GM23338 (cell line): ENCODE measurements around the gene MOXD1. TPM values are rescaled to one million over a fixed set of nuclear protein-coding genes. Genes with fewer than 3 reads are reported as not detected.

Experiments
- ATAC-seq: fragments of 200-7000 bp; cut with Tn5 transposase; 3 replicates; pipeline ENCODE4 v1.9.1; 2020
- DNase-seq: peaks from one replicate; pipeline ENCODE4 v3.0.0-alpha.2; 2015; ENCODE audit warnings: low spot score
- H2AFZ ChIP-seq: fragments of 200-600 bp; sonication (generic); 2 replicates; pipeline ENCODE4 v1.8.0; 2016; ENCODE audit warnings: antibody characterized with exemption, mild to moderate bottlenecking, moderate library complexity
- H3F3A ChIP-seq: fragments of 200-600 bp; sonication (generic); replicated peaks from 2 replicates; pipeline ENCODE4 v1.8.0; 2017; ENCODE audit warnings: antibody characterized with exemption, mixed run types, low read depth
- H3K27ac ChIP-seq: fragments of 200-600 bp; sonication (generic); 2 replicates; pipeline ENCODE4 v1.6.1; 2016; ENCODE audit warnings: low read depth
- H3K27me3 ChIP-seq: fragments of 200-600 bp; sonication (generic); 2 replicates; pipeline ENCODE4 v1.8.0; 2016; ENCODE audit warnings: mild to moderate bottlenecking, mixed run types, moderate library complexity; ENCODE audit not compliant: insufficient read depth
- H3K36me3 ChIP-seq: fragments of 200-600 bp; sonication (generic); 2 replicates; pipeline ENCODE4 v1.8.0; 2016; ENCODE audit warnings: mild to moderate bottlenecking; ENCODE audit not compliant: insufficient read depth
- H3K4me1 ChIP-seq: fragments of 200-600 bp; sonication (generic); 2 replicates; pipeline ENCODE4 v1.8.0; 2016; ENCODE audit warnings: mild to moderate bottlenecking, moderate library complexity; ENCODE audit not compliant: insufficient read depth
- H3K4me2 ChIP-seq: fragments of 200-600 bp; sonication (generic); 2 replicates; pipeline ENCODE4 v1.7.1; 2017; ENCODE audit warnings: mixed run types
- H3K4me3 ChIP-seq: fragments of 200-600 bp; sonication (generic); 2 replicates; pipeline ENCODE4 v1.6.1; 2016; ENCODE audit warnings: mixed run types
- H3K79me2 ChIP-seq: fragments of 200-600 bp; sonication (generic); replicated peaks from 2 replicates; pipeline ENCODE4 v1.8.0; 2017; ENCODE audit warnings: mild to moderate bottlenecking; ENCODE audit not compliant: insufficient read depth
- H3K9me2 ChIP-seq: fragments of 200-600 bp; sonication (generic); 2 replicates; pipeline ENCODE4 v1.8.0; 2017; ENCODE audit not compliant: insufficient read depth
- H4K20me1 ChIP-seq: fragments of 200-600 bp; sonication (generic); replicated peaks from 2 replicates; pipeline ENCODE4 v1.8.0; 2017; ENCODE audit warnings: mild to moderate bottlenecking; ENCODE audit not compliant: insufficient read depth
- H3K27ac Mint-ChIP-seq: 2 replicates; pipeline ENCODE4 v1.8.0; 2020; ENCODE audit warnings: inconsistent platforms, mild to moderate bottlenecking, moderate library complexity, mixed read lengths
- H3K27me3 Mint-ChIP-seq: 3 replicates; pipeline ENCODE4 v1.8.0; 2022; ENCODE audit warnings: low read depth, mild to moderate bottlenecking, moderate library complexity, mixed read lengths, inconsistent platforms; ENCODE audit not compliant: insufficient read depth, poor library complexity
- H3K36me3 Mint-ChIP-seq: 3 replicates; pipeline ENCODE4 v1.8.0; 2021; ENCODE audit warnings: low read depth, mild to moderate bottlenecking, inconsistent platforms, moderate library complexity, mixed read lengths
- H3K4me1 Mint-ChIP-seq: 3 replicates; pipeline ENCODE4 v1.8.0; 2020; ENCODE audit warnings: mild to moderate bottlenecking, inconsistent platforms, mixed read lengths
- H3K4me3 Mint-ChIP-seq: 3 replicates; pipeline ENCODE4 v1.8.0; 2021; ENCODE audit warnings: moderate library complexity, mild to moderate bottlenecking, inconsistent platforms, mixed read lengths
- H3K9me3 Mint-ChIP-seq: 3 replicates; pipeline ENCODE4 v1.8.0; 2020; ENCODE audit warnings: moderate library complexity, mild to moderate bottlenecking, inconsistent platforms, mixed read lengths
- EZH2 ChIP-seq: fragments of 200-600 bp; sonication (generic); IDR thresholded peaks from one replicate; pipeline ENCODE4 v1.8.0; 2017; ENCODE audit warnings: antibody characterized with exemption, mild to moderate bottlenecking, low read depth; ENCODE audit not compliant: unreplicated experiment
- ZNF114 ChIP-seq: fragments of 250-450 bp; sonication (Bioruptor Pico); IDR thresholded peaks from 2 replicates; pipeline ENCODE4 v1.5.0; 2020; ENCODE audit warnings: mild to moderate bottlenecking, moderate library complexity
- polyA plus RNA-seq: library from polyadenylated mRNA; unstranded; fragments of >200 nt; fragmentation: Nextera tagmentation; extraction: Ambion mirVana; gene quantifications from 2 replicates; pipeline ENCODE4 v1.2.1, GENCODE V29; 2016
- total RNA-seq: library from RNA; depleted of rRNA; stranded (reverse); fragments of >200 nt; shearing (Covaris generic); gene quantifications from 2 replicates; pipeline ENCODE4 v1.2.3, GENCODE V29; 2014
- TF ChIP-seq, protein P1 (sequence below): fragments of 250-450 bp; sonication (Bioruptor Pico); IDR thresholded peaks from 2 replicates; pipeline ENCODE4 v1.5.0; 2020; ENCODE audit warnings: mild to moderate bottlenecking, moderate library complexity
- TF ChIP-seq, protein P2 (sequence below): IDR thresholded peaks from 2 replicates; pipeline ENCODE4 v1.6.1; 2016; ENCODE audit warnings: antibody characterized with exemption
- TF ChIP-seq, protein P3 (sequence below): IDR thresholded peaks from one replicate; pipeline ENCODE4 v1.6.1; 2018; ENCODE audit warnings: antibody characterized with exemption; ENCODE audit not compliant: unreplicated experiment

Gene MOXD1
- total and polyA plus RNA-seq, 2 experiments from 2014 or later: 1.7 to 4.3 TPM

- TF ChIP-seq, protein P1, sequence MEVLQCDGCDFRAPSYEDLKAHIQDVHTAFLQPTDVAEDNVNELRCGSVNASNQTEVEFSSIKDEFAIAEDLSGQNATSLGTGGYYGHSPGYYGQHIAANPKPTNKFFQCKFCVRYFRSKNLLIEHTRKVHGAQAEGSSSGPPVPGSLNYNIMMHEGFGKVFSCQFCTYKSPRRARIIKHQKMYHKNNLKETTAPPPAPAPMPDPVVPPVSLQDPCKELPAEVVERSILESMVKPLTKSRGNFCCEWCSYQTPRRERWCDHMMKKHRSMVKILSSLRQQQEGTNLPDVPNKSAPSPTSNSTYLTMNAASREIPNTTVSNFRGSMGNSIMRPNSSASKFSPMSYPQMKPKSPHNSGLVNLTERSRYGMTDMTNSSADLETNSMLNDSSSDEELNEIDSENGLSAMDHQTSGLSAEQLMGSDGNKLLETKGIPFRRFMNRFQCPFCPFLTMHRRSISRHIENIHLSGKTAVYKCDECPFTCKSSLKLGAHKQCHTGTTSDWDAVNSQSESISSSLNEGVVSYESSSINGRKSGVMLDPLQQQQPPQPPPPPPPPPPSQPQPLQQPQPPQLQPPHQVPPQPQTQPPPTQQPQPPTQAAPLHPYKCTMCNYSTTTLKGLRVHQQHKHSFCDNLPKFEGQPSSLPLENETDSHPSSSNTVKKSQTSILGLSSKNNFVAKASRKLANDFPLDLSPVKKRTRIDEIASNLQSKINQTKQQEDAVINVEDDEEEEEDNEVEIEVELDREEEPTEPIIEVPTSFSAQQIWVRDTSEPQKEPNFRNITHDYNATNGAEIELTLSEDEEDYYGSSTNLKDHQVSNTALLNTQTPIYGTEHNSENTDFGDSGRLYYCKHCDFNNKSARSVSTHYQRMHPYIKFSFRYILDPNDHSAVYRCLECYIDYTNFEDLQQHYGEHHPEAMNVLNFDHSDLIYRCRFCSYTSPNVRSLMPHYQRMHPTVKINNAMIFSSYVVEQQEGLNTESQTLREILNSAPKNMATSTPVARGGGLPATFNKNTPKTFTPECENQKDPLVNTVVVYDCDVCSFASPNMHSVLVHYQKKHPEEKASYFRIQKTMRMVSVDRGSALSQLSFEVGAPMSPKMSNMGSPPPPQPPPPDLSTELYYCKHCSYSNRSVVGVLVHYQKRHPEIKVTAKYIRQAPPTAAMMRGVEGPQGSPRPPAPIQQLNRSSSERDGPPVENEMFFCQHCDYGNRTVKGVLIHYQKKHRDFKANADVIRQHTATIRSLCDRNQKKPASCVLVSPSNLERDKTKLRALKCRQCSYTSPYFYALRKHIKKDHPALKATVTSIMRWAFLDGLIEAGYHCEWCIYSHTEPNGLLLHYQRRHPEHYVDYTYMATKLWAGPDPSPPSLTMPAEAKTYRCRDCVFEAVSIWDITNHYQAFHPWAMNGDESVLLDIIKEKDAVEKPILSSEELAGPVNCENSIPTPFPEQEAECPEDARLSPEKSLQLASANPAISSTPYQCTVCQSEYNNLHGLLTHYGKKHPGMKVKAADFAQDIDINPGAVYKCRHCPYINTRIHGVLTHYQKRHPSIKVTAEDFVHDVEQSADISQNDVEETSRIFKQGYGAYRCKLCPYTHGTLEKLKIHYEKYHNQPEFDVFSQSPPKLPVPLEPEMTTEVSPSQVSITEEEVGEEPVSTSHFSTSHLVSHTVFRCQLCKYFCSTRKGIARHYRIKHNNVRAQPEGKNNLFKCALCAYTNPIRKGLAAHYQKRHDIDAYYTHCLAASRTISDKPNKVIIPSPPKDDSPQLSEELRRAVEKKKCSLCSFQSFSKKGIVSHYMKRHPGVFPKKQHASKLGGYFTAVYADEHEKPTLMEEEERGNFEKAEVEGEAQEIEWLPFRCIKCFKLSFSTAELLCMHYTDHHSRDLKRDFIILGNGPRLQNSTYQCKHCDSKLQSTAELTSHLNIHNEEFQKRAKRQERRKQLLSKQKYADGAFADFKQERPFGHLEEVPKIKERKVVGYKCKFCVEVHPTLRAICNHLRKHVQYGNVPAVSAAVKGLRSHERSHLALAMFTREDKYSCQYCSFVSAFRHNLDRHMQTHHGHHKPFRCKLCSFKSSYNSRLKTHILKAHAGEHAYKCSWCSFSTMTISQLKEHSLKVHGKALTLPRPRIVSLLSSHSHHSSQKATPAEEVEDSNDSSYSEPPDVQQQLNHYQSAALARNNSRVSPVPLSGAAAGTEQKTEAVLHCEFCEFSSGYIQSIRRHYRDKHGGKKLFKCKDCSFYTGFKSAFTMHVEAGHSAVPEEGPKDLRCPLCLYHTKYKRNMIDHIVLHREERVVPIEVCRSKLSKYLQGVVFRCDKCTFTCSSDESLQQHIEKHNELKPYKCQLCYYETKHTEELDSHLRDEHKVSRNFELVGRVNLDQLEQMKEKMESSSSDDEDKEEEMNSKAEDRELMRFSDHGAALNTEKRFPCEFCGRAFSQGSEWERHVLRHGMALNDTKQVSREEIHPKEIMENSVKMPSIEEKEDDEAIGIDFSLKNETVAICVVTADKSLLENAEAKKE (CRISPR knock-in tag): no peak
- TF ChIP-seq, protein P2, sequence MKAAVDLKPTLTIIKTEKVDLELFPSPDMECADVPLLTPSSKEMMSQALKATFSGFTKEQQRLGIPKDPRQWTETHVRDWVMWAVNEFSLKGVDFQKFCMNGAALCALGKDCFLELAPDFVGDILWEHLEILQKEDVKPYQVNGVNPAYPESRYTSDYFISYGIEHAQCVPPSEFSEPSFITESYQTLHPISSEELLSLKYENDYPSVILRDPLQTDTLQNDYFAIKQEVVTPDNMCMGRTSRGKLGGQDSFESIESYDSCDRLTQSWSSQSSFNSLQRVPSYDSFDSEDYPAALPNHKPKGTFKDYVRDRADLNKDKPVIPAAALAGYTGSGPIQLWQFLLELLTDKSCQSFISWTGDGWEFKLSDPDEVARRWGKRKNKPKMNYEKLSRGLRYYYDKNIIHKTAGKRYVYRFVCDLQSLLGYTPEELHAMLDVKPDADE: no peak
- TF ChIP-seq, protein P3, sequence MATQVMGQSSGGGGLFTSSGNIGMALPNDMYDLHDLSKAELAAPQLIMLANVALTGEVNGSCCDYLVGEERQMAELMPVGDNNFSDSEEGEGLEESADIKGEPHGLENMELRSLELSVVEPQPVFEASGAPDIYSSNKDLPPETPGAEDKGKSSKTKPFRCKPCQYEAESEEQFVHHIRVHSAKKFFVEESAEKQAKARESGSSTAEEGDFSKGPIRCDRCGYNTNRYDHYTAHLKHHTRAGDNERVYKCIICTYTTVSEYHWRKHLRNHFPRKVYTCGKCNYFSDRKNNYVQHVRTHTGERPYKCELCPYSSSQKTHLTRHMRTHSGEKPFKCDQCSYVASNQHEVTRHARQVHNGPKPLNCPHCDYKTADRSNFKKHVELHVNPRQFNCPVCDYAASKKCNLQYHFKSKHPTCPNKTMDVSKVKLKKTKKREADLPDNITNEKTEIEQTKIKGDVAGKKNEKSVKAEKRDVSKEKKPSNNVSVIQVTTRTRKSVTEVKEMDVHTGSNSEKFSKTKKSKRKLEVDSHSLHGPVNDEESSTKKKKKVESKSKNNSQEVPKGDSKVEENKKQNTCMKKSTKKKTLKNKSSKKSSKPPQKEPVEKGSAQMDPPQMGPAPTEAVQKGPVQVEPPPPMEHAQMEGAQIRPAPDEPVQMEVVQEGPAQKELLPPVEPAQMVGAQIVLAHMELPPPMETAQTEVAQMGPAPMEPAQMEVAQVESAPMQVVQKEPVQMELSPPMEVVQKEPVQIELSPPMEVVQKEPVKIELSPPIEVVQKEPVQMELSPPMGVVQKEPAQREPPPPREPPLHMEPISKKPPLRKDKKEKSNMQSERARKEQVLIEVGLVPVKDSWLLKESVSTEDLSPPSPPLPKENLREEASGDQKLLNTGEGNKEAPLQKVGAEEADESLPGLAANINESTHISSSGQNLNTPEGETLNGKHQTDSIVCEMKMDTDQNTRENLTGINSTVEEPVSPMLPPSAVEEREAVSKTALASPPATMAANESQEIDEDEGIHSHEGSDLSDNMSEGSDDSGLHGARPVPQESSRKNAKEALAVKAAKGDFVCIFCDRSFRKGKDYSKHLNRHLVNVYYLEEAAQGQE: no peak
Measured at GRCh38 chr6:132341646-132342045, 59.6 kb downstream of the MOXD1 start (continued).

DNA sequence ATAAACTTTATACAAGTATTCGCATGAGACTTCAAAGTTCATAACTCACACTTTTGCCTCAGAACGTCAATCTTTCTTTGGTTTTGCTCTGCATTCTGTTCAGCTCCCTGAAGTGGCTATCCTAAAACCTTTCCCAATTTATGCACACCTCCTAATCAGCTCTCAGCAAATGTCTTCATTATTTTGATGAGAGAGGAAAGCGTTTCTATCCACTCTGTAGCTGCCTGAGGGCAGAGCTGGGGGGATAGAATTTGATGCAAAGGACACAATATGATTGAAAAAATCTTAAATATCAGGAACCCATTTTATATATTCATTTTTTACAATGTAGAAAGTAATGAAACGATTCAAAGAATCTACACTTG is 66.8 kb downstream of the MOXD1 start:
- Histone ChIP-seq H3K36me3 (no peaks in the 10 kb centered on the region), H3K27ac (no peak overlapping the region), H2AFZ (no peak overlapping the region), H3K4me1 (no peaks in the 10 kb centered on the region), H3K79me2 (no peaks in the 10 kb centered on the region), H3F3A (no peaks in the 10 kb centered on the region), H3K4me2 (no peak overlapping the region), H3K27me3 (no peaks in the 10 kb centered on the region), H4K20me1 (no peaks in the 10 kb centered on the region), H3K4me3 (no peak overlapping the region), H3K9me2 (no peaks in the 10 kb centered on the region)
- no peaks in the 10 kb centered on the region for H3K9me3 Mint-ChIP-seq
- no peak for DNase-seq
- H3K27ac Mint-ChIP-seq: no peak overlapping the region
- H3K4me1 Mint-ChIP-seq: peaks cover 4% of the 10 kb centered on the region; the same call in 2 of the 3 replicates
- ATAC-seq: no peak
- no peaks in the 10 kb centered on the region for H3K36me3 Mint-ChIP-seq
- no peak for TF ChIP-seq ZNF114 (CRISPR knock-in tag)
- no peak for TF ChIP-seq EZH2
- no peak overlapping the region for H3K4me3 Mint-ChIP-seq
- H3K27me3 Mint-ChIP-seq: peaks cover 3% of the 10 kb centered on the region
